ENCODE data around the gene SHROOM2. TPM values are rescaled to one million over a fixed set of nuclear protein-coding genes. Genes with fewer than 3 reads are reported as not detected.

Gene SHROOM2
- total RNA-seq, 1 experiment from 2014 or later: 13.9 TPM

GRCh38 chrX:9887659-9888297 is 101.5 kb downstream of the SHROOM2 start:
- peak overlapping the region in 1 of 3 experiments; percentile 56; a peak in 2 of 7 replicates for H3K27ac Mint-ChIP-seq
- peaks cover 12 to 32% (median 24%) of the 10 kb centered on the region in 3 experiments; a peak in 6 of 7 replicates for H3K36me3 Mint-ChIP-seq (ENCODE audit: insufficient read depth in 1 of 3, low read depth in 3 of 3)
- H3K23me2 ChIP-seq (ENCODE audit: insufficient read length, low read depth, low read length, poor library complexity, severe bottlenecking): no peaks in the 10 kb centered on the region
- no peaks in the 10 kb centered on the region; the same call in none of the 2 replicates for H3K27me3 Mint-ChIP-seq (ENCODE audit: low read depth)
- H3K14ac ChIP-seq (ENCODE audit: insufficient read depth, low read length): peak overlapping the region; percentile 61; the same call in 1 of the 2 replicates
- peaks cover 2% of the 10 kb centered on the region for H3K79me1 ChIP-seq (ENCODE audit: insufficient read depth, low read depth, low read length, poor library complexity, severe bottlenecking)
- no peak overlapping the region for H3K4ac ChIP-seq (ENCODE audit: low read depth, low read length)
- no peak overlapping the region for H3K23ac ChIP-seq (ENCODE audit: insufficient read length, low read depth, low read length)
- H4K91ac ChIP-seq (ENCODE audit: insufficient read length, low read depth, low read length): no peak overlapping the region
- H3K4me1 Mint-ChIP-seq: peaks cover 4 to 14% of the 10 kb centered on the region in 2 experiments
- H3T11ph ChIP-seq (ENCODE audit: low read length): no peak overlapping the region
- no peak overlapping the region for H3K27ac ChIP-seq (ENCODE audit: insufficient read length, low read depth, low read length)
- no peak overlapping the region for H2BK120ac ChIP-seq (ENCODE audit: low read depth, low read length, poor library complexity, severe bottlenecking)
- H3K9me3 ChIP-seq (ENCODE audit: control insufficient read depth, low read depth, low read length): no peaks in the 10 kb centered on the region
- no peak for TF ChIP-seq CTCF (conservative IDR thresholded peaks at IDR 0.05)
- no peaks in the 10 kb centered on the region for H3K79me2 ChIP-seq (ENCODE audit: insufficient read depth, low read length)
- no peak overlapping the region for H2AK5ac ChIP-seq (ENCODE audit: insufficient read length, low read length)
- H4K8ac ChIP-seq (replicated peaks; ENCODE audit: insufficient read length, low read depth, low read length): no peak overlapping the region
- no peak overlapping the region for H2BK12ac ChIP-seq (ENCODE audit: insufficient read length, low read depth, low read length)
- H3K9me3 Mint-ChIP-seq: peaks cover 8 to 42% of the 10 kb centered on the region in 2 experiments; a peak in 4 of 5 replicates
- H2BK20ac ChIP-seq (ENCODE audit: low read depth, low read length, poor library complexity, severe bottlenecking): no peak overlapping the region
- H3K27me3 ChIP-seq (ENCODE audit: insufficient read depth, low read length): no peaks in the 10 kb centered on the region
- H3K9ac ChIP-seq (ENCODE audit: extremely low read depth, insufficient read length, low read length): no peak overlapping the region
- no peak overlapping the region for H2BK5ac ChIP-seq (ENCODE audit: insufficient read length, low read length)
- no peak overlapping the region for H3K18ac ChIP-seq (ENCODE audit: insufficient read length, low read depth, low read length)
- no peak for DNase-seq
- no peak overlapping the region for H3K56ac ChIP-seq (ENCODE audit: insufficient read length, low read depth, low read length)
- no peak overlapping the region for H2BK15ac ChIP-seq (ENCODE audit: low read depth, low read length)
- H3K4me2 ChIP-seq (ENCODE audit: insufficient read depth, insufficient read length, low read length): no peak overlapping the region
- H2AFZ ChIP-seq (ENCODE audit: low read length): no peak overlapping the region
- no peak overlapping the region for H3K4me3 Mint-ChIP-seq
- no CpG with 5 or more reads among the region's 11 CpGs for WGBS (ENCODE audit: extremely low coverage, insufficient read length, low lambda C conversion rate)
- H4K20me1 ChIP-seq (ENCODE audit: control insufficient read depth, insufficient read depth, insufficient read length): no peaks in the 10 kb centered on the region
- H3K4me1 ChIP-seq (ENCODE audit: insufficient read depth, low read length): no peaks in the 10 kb centered on the region
- no peak overlapping the region for H4K5ac ChIP-seq (ENCODE audit: insufficient read length, low read depth, low read length)
